IMR-90 (cell line): ENCODE measurements around the gene LNP1. TPM values are rescaled to one million over a fixed set of nuclear protein-coding genes. Genes with fewer than 3 reads are reported as not detected.

ENCODE experiments used
- ATAC-seq: fragments of 200-7000 bp; cut with Tn5 transposase; 2 replicates; pipeline ENCODE4 v1.9.1; 2020; ENCODE audit warnings: low read depth, mild to moderate bottlenecking, moderate library complexity
- BruUV-seq: library from RNA; stranded (reverse); fragments of 400-500 nt; replicated peaks from 2 replicates; lab custom pipeline; 2021; lab: Mats Ljungman, UMichigan
- CTCF ChIA-PET: fragments of 300-600 bp; formaldehyde crosslinking; extraction: SDS; loops from one replicate; lab custom pipeline; 2021; ENCODE audit warnings: antibody characterized with exemption; lab: Yijun Ruan, JAX
- POLR2A ChIA-PET: fragments of 300-600 bp; sonication (Branson Sonifier 250); formaldehyde crosslinking; loops from one replicate; lab custom pipeline; 2022; ENCODE audit warnings: antibody characterized with exemption; ENCODE audit not compliant: unreplicated experiment; lab: Charles Lee
- DNase-seq: peaks from one replicate; pipeline ENCODE4 v3.0.0; 2013
- H2AFZ ChIP-seq: replicated peaks from 2 replicates; pipeline ENCODE3; 2013; ENCODE audit warnings: low read length, mild to moderate bottlenecking; ENCODE audit not compliant: poor library complexity
- H2AK5ac ChIP-seq: 2 replicates; pipeline ENCODE4 v1.6.1; 2013; ENCODE audit warnings: low read depth, low read length, inconsistent platforms
- H2AK9ac ChIP-seq: replicated peaks from 2 replicates; pipeline ENCODE3; 2013; ENCODE audit warnings: mild to moderate bottlenecking, low read depth, low read length, moderate library complexity; ENCODE audit not compliant: poor library complexity
- H2BK120ac ChIP-seq: 2 replicates; pipeline ENCODE4 v1.6.1; 2013; ENCODE audit warnings: low read depth, low read length, inconsistent platforms
- H2BK15ac ChIP-seq: 3 replicates; pipeline ENCODE4 v1.6.1; 2013; ENCODE audit warnings: low read depth, low read length, inconsistent platforms
- H2BK20ac ChIP-seq: 2 replicates; pipeline ENCODE4 v1.6.1; 2013; ENCODE audit warnings: low read depth, mild to moderate bottlenecking, inconsistent platforms, low read length, moderate library complexity
- H2BK5ac ChIP-seq: 2 replicates; pipeline ENCODE4 v1.6.1; 2013; ENCODE audit warnings: mild to moderate bottlenecking, low read depth, low read length, inconsistent platforms; ENCODE audit not compliant: poor library complexity, severe bottlenecking
- H3K14ac ChIP-seq: replicated peaks from 2 replicates; pipeline ENCODE4 v1.6.1; 2013; ENCODE audit warnings: low read depth, low read length, inconsistent platforms
- H3K18ac ChIP-seq: 2 replicates; pipeline ENCODE4 v1.6.1; 2013; ENCODE audit warnings: low read depth, low read length, control low read depth
- H3K23ac ChIP-seq: 2 replicates; pipeline ENCODE4 v1.6.1; 2013; ENCODE audit warnings: low read depth, low read length, inconsistent platforms
- H3K27ac ChIP-seq: 2 replicates; pipeline ENCODE4 v1.5.1; 2013; ENCODE audit warnings: mild to moderate bottlenecking, control low read depth, low read length; ENCODE audit not compliant: insufficient read depth
- H3K27me3 ChIP-seq: 2 replicates; pipeline ENCODE4 v1.6.1; 2013; ENCODE audit warnings: low read length; ENCODE audit not compliant: control insufficient read depth, insufficient read depth
- H3K36me3 ChIP-seq: 2 replicates; pipeline ENCODE4 v1.6.1; 2013; ENCODE audit warnings: low read length, mixed read lengths; ENCODE audit not compliant: control insufficient read depth, insufficient read depth
- H3K4ac ChIP-seq: 2 replicates; pipeline ENCODE4 v1.6.1; 2013; ENCODE audit warnings: low read depth, low read length, inconsistent platforms
- H3K4me1 ChIP-seq: 2 replicates; pipeline ENCODE4 v1.6.1; 2013; ENCODE audit warnings: low read length, mixed read lengths; ENCODE audit not compliant: control insufficient read depth, insufficient read depth
- H3K4me2 ChIP-seq: 2 replicates; pipeline ENCODE4 v1.6.1; 2013; ENCODE audit warnings: low read depth, mild to moderate bottlenecking, control low read depth, low read length, moderate library complexity
- H3K4me3 ChIP-seq: 2 replicates; pipeline ENCODE4 v1.5.1; 2013; ENCODE audit warnings: low read depth, mild to moderate bottlenecking, control low read depth, low read length, moderate library complexity; ENCODE audit not compliant: insufficient read depth
- H3K56ac ChIP-seq: 2 replicates; pipeline ENCODE4 v1.6.1; 2013; ENCODE audit warnings: low read length, inconsistent platforms; ENCODE audit not compliant: insufficient read depth; ENCODE audit errors: extremely low read depth
- H3K79me1 ChIP-seq, 2 experiments: 2 replicates each; pipeline ENCODE4 v1.6.1; 2013; ENCODE audit warnings: low read length in 2 of 2, inconsistent platforms in 1 of 2, low read depth in 1 of 2
- H3K9ac ChIP-seq: 2 replicates; pipeline ENCODE4 v1.6.1; 2013; ENCODE audit warnings: low read depth, low read length, control low read depth
- H3K9me1 ChIP-seq: 2 replicates; pipeline ENCODE4 v1.6.1; 2013; ENCODE audit warnings: low read length, inconsistent platforms; ENCODE audit not compliant: insufficient read depth
- H3K9me3 ChIP-seq: 2 replicates; pipeline ENCODE4 v1.6.1; 2013; ENCODE audit warnings: low read length; ENCODE audit not compliant: control insufficient read depth, insufficient read depth
- H4K20me1 ChIP-seq: 2 replicates; pipeline ENCODE4 v1.6.1; 2013; ENCODE audit warnings: low read length, inconsistent platforms; ENCODE audit not compliant: insufficient read depth
- H4K5ac ChIP-seq: 2 replicates; pipeline ENCODE4 v1.6.1; 2013; ENCODE audit warnings: mild to moderate bottlenecking, low read depth, low read length, control low read depth
- H4K8ac ChIP-seq, 2 experiments: 2 replicates each; pipeline ENCODE4 v1.6.1; 2013; ENCODE audit warnings: low read depth in 2 of 2, low read length in 2 of 2, control low read depth in 1 of 2, inconsistent platforms in 1 of 2
- H4K91ac ChIP-seq: 2 replicates; pipeline ENCODE4 v1.6.1; 2013; ENCODE audit warnings: low read depth, low read length, inconsistent platforms; ENCODE audit not compliant: insufficient read depth
- ELK1 ChIP-seq: fragments of 150-350 bp; IDR thresholded peaks from 2 replicates; pipeline ENCODE4 v1.6.1; 2016; ENCODE audit warnings: low read depth, mild to moderate bottlenecking, low read length, moderate library complexity, borderline replicate concordance
- FOS ChIP-seq: fragments of 150-350 bp; IDR thresholded peaks from 2 replicates; pipeline ENCODE4 v1.6.1; 2016; ENCODE audit warnings: low read depth, low read length
- MAFK ChIP-seq: IDR thresholded peaks from 2 replicates; pipeline ENCODE4 v1.6.1; 2012; ENCODE audit warnings: low read depth, low read length, improper control_type of control experiment
- NFE2L2 ChIP-seq: fragments of 150-350 bp; IDR thresholded peaks from 2 replicates; pipeline ENCODE4 v1.6.1; 2016; ENCODE audit warnings: low read depth, mild to moderate bottlenecking, low read length
- RAD21 ChIP-seq: IDR thresholded peaks from 2 replicates; pipeline ENCODE4 v1.6.1; 2012; ENCODE audit warnings: low read length, improper control_type of control experiment
- USF2 ChIP-seq: fragments of 150-350 bp; IDR thresholded peaks from 2 replicates; pipeline ENCODE4 v1.6.1; 2017; ENCODE audit warnings: mild to moderate bottlenecking, antibody characterized with exemption, low read length, low read depth
- WGBS, 2 experiments: methylation state at CpG; one replicate each; pipeline versions ENCODE4 v1.1.5 to v1.1.7; 2013; ENCODE audit warnings: missing lambda C conversion rate in 2 of 2; ENCODE audit not compliant: insufficient read length in 1 of 2; ENCODE audit errors: extremely low coverage in 2 of 2; 5-methylcytosine and 5-hydroxymethylcytosine counted together
- dilution Hi-C: fragments of 300-500 bp; cut with HindIII; formaldehyde crosslinking; loops from one replicate; pipeline ENCODE4 v1.14.3; 2018; ENCODE audit warnings: low sequenced_read_pairs; ENCODE audit not compliant: unreplicated experiment
- in situ Hi-C: fragments of 300-500 bp; cut with MboI; formaldehyde crosslinking; loops from 3 replicates; pipeline ENCODE4 v1.14.3; 2019; ENCODE audit warnings: low sequenced_read_pairs, inconsistent platforms, mixed read lengths
- intact Hi-C: fragments of 100-400 bp; cut with micrococcal nuclease; formaldehyde crosslinking; loops from 2 replicates; pipeline ENCODE4 v1.10.0; 2022
- polyA plus RNA-seq, 3 experiments: library from polyadenylated mRNA; depleted of rRNA; stranded (reverse); fragments of >200 nt; gene quantifications; 2 replicates each; pipeline ENCODE4 v1.2.3, GENCODE V29; 2012; ENCODE audit warnings: low replicate concordance in 1 of 3
- total RNA-seq: library from RNA; depleted of rRNA; stranded (reverse); fragments of >200 nt; gene quantifications from 2 replicates; pipeline ENCODE4 v1.2.3, GENCODE V29; 2012

The LNP1 gene
- total and polyA plus RNA-seq, 2 of the 4 experiments (the other 2 are of a cell fraction), result 2.2 to 2.4 TPM

GRCh38 chr3:100437721-100438622 is 36.6 kb downstream of the LNP1 start:
- Histone ChIP-seq H3K79me1 (no peaks in the 10 kb centered on the region), H3K23ac (no peak overlapping the region), H3K18ac (no peak overlapping the region), H4K8ac (no peak overlapping the region), H3K4me1 (no peaks in the 10 kb centered on the region), H4K91ac (no peak overlapping the region), H3K4me3 (no peak overlapping the region), H2BK5ac (no peak overlapping the region), H3K9ac (no peak overlapping the region), H2AK5ac (no peak overlapping the region), H3K56ac (no peak overlapping the region), H3K4me2 (no peak overlapping the region), H4K20me1 (no peaks in the 10 kb centered on the region), H3K4ac (no peak overlapping the region), H3K27ac (no peak overlapping the region), H4K5ac (no peak overlapping the region), H3K36me3 (no peaks in the 10 kb centered on the region), H2BK120ac (no peak overlapping the region), H2BK15ac (no peak overlapping the region), H3K14ac (no peak overlapping the region), H2BK20ac (no peak overlapping the region), H3K9me1 (peaks cover 2% of the 10 kb centered on the region; the same call in 1 of the 2 replicates), H2AK9ac (no peak overlapping the region), H3K9me3 (peaks cover 2% of the 10 kb centered on the region; the same call in 1 of the 2 replicates), H3K27me3 (no peaks in the 10 kb centered on the region), H2AFZ (no peak overlapping the region)
- DNase-seq, result no peak
- in situ Hi-C loops (no loop called here), dilution Hi-C loops (no loop called here), intact Hi-C loops (no loop called here)
- CTCF ChIA-PET, result interaction anchor here (0.8 to 1.1 kb wide), 2 partner anchors 8 to 11 kb away, joined by 3 to 5 read pairs; no protein-coding TSS in a partner anchor
- no peak for ATAC-seq
- WGBS, 2 experiments, result no CpG with 5 or more reads among the region's 3 CpGs
- TF ChIP-seq NFE2L2, result no peak
- TF ChIP-seq FOS, result no peak
- no peak for TF ChIP-seq RAD21
- no peak for TF ChIP-seq USF2
- TF ChIP-seq MAFK, result peak; percentile 28; the same call in 1 of the 2 replicates
- TF ChIP-seq ELK1, result no peak
- POLR2A ChIA-PET, result no interaction called here
- no TSS peak for BruUV-seq
